ENCODE measurements around the gene MATN1.

MATN1 gene

GRCh38 chr1:30673395-30673794, 50.0 kb downstream of the MATN1 start:
- no peak for DNase-seq (ENCODE audit: low read depth)

DNA sequence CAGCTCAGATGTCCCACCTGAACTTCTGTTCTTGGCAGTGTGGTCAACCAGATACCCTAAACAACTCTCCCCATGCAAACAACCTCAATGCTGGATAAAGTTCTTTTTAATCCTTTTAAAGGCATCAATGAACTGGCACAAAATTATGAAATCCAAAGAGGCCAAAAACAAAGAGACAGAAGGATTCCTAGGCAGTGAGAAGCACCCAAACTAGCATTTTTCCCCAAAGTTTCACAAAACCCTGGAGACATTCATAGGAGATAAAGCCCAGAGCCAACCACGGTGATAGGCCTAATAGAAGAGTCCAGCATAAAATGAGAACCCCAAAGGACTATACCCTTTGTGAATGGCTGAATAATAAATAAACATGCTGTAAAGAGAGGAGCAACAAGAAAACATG, 50.7 kb downstream of the MATN1 start:
- no peak overlapping the region for H3K4me3 ChIP-seq (ENCODE audit: low read depth, low read length)
- TF ChIP-seq, protein P1, sequence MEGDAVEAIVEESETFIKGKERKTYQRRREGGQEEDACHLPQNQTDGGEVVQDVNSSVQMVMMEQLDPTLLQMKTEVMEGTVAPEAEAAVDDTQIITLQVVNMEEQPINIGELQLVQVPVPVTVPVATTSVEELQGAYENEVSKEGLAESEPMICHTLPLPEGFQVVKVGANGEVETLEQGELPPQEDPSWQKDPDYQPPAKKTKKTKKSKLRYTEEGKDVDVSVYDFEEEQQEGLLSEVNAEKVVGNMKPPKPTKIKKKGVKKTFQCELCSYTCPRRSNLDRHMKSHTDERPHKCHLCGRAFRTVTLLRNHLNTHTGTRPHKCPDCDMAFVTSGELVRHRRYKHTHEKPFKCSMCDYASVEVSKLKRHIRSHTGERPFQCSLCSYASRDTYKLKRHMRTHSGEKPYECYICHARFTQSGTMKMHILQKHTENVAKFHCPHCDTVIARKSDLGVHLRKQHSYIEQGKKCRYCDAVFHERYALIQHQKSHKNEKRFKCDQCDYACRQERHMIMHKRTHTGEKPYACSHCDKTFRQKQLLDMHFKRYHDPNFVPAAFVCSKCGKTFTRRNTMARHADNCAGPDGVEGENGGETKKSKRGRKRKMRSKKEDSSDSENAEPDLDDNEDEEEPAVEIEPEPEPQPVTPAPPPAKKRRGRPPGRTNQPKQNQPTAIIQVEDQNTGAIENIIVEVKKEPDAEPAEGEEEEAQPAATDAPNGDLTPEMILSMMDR (IDR thresholded peaks at IDR 0.05; ENCODE audit: low read depth, low read length, missing control alignments): no peak
- DNase-seq (ENCODE audit: low read depth): no peak

More at GRCh38 chr1:30673395-30673794, 50.0 kb downstream of the MATN1 start:
- no peak overlapping the region for H3K4me3 ChIP-seq (ENCODE audit: low read depth, low read length)
- TF ChIP-seq, protein P1 (IDR thresholded peaks at IDR 0.05; ENCODE audit: low read depth, low read length, missing control alignments): no peak

GRCh38 chr1:30670240-30671060, 52.9 kb downstream of the MATN1 start:
- TF ChIP-seq, protein P1 (IDR thresholded peaks at IDR 0.05; ENCODE audit: low read depth, low read length, missing control alignments): no peak
- H3K4me3 ChIP-seq (ENCODE audit: low read depth, low read length): no peak overlapping the region
- DNase-seq (ENCODE audit: low read depth): no peak

DNA sequence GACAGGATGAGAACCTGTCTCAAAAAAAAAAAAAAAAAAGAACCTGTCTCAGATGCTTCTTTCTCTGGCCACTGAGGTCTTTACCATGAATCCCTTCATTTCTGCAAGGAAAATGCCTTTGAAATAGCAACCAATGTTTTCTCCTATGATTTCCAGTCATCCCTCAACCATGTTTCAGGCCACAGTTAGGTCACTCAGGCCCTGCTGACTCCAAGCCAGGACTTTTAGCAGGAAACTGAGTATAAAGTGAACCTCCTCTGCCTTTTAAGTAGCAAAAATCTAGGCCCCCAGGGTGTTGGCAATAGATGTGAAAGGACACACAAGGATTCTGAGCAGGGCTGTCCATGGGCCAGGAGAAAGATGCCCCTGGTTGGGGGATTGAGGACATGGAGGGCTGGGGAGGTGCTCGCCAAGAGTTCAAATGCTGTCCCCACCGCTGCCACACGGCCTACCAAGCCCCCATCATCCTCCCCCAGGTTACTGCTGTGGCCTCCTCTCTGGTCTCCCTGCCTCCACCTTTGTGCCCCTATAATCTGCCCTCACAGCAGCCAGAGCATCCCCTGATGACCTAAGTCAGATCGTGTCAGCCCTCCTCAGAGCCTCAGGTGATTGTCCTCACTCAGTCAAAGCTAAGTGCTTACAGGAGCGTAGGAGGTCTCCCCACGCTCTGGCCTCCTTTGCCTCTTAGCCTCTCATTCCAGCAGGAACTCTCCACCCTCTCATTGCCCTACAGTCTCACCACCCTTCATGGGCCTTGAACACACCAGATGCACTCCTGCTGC, 54.6 kb downstream of the MATN1 start:
- TF ChIP-seq, protein P1 (IDR thresholded peaks at IDR 0.05; ENCODE audit: low read depth, low read length, missing control alignments): no peak
- no peak for DNase-seq (ENCODE audit: low read depth)
- H3K4me3 ChIP-seq (ENCODE audit: low read depth, low read length): no peak overlapping the region

- no peak overlapping the region for H3K4me3 ChIP-seq (ENCODE audit: low read depth, low read length)
- TF ChIP-seq, protein P1 (IDR thresholded peaks at IDR 0.05; ENCODE audit: low read depth, low read length, missing control alignments): no peak
- DNase-seq (ENCODE audit: low read depth): no peak
Observed at GRCh38 chr1:30668024-30668423, 55.4 kb downstream of the MATN1 start.

- TF ChIP-seq, protein P1 (IDR thresholded peaks at IDR 0.05; ENCODE audit: low read depth, low read length, missing control alignments): no peak
- H3K4me3 ChIP-seq (ENCODE audit: low read depth, low read length): no peak overlapping the region
- DNase-seq (ENCODE audit: low read depth): no peak
Observed at GRCh38 chr1:30666756-30667273, 56.6 kb downstream of the MATN1 start.
